Activated CD8-positive, alpha-beta memory T cell treated with anti-CD3 and anti-CD28 coated beads for 24 hours (primary cell): ENCODE data around the gene PTPRN2.
"Not testable (repeated sequence)": the region's sequence is repeated elsewhere in the genome, so short reads cannot be mapped to it uniquely, and the experiment has no call there.

Experiments
- DNase-seq: peaks from one replicate; pipeline ENCODE4 v3.0.0-alpha.2; 2020

Gene PTPRN2

GRCh38 chr7:157789094-157789493, 798.5 kb downstream of the PTPRN2 start:
- no peak for DNase-seq

- DNase-seq: no peak
Measured at GRCh38 chr7:157788573-157788972, 799.0 kb downstream of the PTPRN2 start.

- no peak for DNase-seq
Measured at GRCh38 chr7:157787275-157787701, 800.3 kb downstream of the PTPRN2 start.

- no peak for DNase-seq
Measured at GRCh38 chr7:157786375-157787274, 801.0 kb downstream of the PTPRN2 start.

- no peak for DNase-seq
Measured at GRCh38 chr7:157785486-157786186, 802.0 kb downstream of the PTPRN2 start.

GRCh38 chr7:157784979-157785441, 802.6 kb downstream of the PTPRN2 start:
- DNase-seq: no peak

- DNase-seq: no peak
Measured at GRCh38 chr7:157784041-157784835, 803.4 kb downstream of the PTPRN2 start.

GRCh38 chr7:157782041-157782440, 805.6 kb downstream of the PTPRN2 start:
- DNase-seq: no peak

GRCh38 chr7:157780721-157781120, 806.9 kb downstream of the PTPRN2 start:
- DNase-seq: no peak

GRCh38 chr7:157780312-157780711, 807.3 kb downstream of the PTPRN2 start:
- DNase-seq: no peak

GRCh38 chr7:157779206-157779605, 808.4 kb downstream of the PTPRN2 start:
- no peak for DNase-seq

GRCh38 chr7:157777194-157777762, 810.3 kb downstream of the PTPRN2 start:
- DNase-seq: not testable (repeated sequence)

- no peak for DNase-seq
Measured at GRCh38 chr7:157775560-157776332, 811.9 kb downstream of the PTPRN2 start.

GRCh38 chr7:157775021-157775559, 812.5 kb downstream of the PTPRN2 start:
- DNase-seq: no peak

GRCh38 chr7:157774495-157774894, 813.1 kb downstream of the PTPRN2 start:
- DNase-seq: no peak

- no peak for DNase-seq
Measured at GRCh38 chr7:157773361-157773760, 814.3 kb downstream of the PTPRN2 start.

GRCh38 chr7:157772486-157773130, 815.0 kb downstream of the PTPRN2 start:
- DNase-seq: no peak

GRCh38 chr7:157771689-157772088, 815.9 kb downstream of the PTPRN2 start:
- DNase-seq: no peak

- no peak for DNase-seq
Measured at GRCh38 chr7:157770716-157771320, 816.8 kb downstream of the PTPRN2 start.

- no peak for DNase-seq
Measured at GRCh38 chr7:157769526-157770215, 818.0 kb downstream of the PTPRN2 start.
